Fibroblast of upper back skin (primary cell): ENCODE data around the gene PTX4.
"Not testable (repeated sequence)": the region's sequence is repeated elsewhere in the genome, so short reads cannot be mapped to it uniquely, and the experiment has no call there.

Experiments
- DNase-seq: peaks from one replicate; pipeline ENCODE4 v3.0.0-alpha.2; 2013

Gene PTX4

GRCh38 chr16:1439699-1440074 is 49.1 kb downstream of the PTX4 start:
- DNase-seq, result not testable (repeated sequence)

GRCh38 chr16:1439058-1439698 is 49.6 kb downstream of the PTX4 start:
- DNase-seq, result no peak

DNA sequence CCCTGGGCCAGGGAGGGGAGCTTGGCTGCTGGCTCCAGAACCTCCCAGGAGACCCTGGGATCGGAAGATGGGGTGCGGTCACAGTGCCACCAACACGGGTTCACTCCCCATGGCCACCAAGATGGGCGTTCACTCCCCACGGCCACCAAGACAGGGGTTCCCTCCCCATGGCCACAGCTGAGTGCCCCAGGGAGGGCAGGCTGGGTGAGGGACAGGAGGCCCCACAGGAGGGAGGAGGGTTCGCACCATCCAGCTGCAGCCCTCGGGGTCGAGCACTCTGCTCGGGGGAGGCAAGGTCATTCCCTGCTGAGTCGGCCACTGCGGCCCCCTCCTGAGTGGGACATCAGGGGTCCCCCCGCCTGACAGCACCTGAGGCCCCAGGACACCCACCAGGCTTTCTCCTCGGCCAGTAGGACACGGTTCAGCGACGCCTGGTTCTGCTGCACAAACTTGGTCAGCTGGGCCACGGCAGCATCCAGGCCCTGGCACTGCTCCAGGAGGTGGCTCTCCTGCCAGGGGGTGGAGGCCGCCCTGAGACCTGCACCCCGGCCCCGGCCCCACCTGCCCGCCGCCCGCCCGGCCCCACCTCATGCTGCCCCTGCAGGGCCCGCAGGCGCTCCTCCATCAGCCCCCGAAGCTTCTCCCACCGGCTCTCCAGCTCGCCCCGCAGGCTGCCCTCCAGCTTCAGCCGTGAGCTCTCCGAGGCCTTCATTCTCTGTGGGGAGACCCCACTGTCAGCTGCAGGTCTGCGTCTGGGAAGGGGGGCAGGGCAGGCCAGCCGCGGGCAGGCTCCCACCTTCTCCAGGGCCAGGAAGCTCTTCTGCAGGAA is 50.3 kb downstream of the PTX4 start:
- no peak for DNase-seq

DNA sequence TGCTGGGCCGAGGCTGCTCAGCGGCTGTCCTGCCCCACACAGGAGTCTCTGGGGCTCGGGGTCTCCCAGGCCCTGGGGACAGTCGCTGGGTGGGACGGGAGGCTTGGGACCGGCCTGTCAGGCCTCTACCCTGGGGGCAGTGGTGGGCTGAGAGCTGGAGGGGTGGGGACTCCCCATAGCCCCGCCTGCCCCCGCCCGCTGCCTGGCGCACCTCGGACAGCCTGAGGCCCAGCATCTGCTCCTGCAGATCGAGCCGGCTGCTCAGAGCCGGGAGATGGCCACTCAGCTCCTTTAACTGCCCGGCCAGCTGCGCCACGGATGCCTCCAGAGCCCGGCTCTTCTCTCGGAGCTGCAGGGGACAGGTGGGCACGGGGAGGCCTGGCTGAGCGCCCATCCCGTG is 51.1 kb downstream of the PTX4 start:
- DNase-seq, result no peak

- DNase-seq, result no peak
Observed at GRCh38 chr16:1436731-1437355, 51.9 kb downstream of the PTX4 start.

DNA sequence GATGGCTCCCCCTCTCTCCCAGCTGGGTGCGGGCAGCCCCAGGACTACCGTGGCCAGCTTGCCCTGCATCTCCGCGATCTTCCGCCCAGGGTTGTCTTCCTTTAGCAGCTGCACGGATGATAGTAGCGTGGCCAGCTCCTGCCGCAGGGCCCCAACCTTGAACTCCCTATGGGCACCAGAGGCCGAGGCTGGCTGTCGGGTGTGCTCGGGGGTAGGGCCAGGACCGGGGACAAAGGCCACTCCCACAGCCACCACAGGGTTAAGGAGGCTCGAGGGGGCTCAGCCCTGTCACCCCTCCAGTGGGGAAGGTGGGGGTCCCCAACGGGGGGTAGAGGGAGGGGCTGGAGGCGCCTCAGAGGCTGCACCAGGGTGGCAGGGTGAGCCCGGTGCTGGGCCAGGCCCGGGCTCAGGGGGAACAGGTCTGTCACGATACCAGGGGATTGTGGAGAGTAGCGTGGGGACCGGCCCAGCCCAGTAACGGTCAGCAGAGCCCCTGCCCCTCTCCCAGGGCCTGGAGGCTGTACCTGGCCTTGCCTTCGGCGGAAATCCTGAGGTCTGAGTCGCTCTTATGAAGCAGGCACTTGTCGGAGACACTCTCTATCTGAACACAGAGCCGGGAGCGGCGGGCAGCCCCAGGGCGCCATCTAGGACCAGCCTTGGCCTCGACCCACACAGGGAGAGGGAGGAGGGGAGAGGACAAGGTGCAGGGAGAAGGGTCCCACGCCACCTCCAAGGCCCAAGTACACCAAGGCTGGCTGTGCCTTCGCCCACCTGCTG is 52.6 kb downstream of the PTX4 start:
- DNase-seq, result no peak
